Naive B cell (primary cell): Measurements from ENCODE around the gene RPS6KA3. TPM values are rescaled to one million over a fixed set of nuclear protein-coding genes. Genes with fewer than 3 reads are reported as not detected.

ENCODE experiments used
- ATAC-seq, 2 donors: fragments of 150-1000 bp; cut with Tn5 transposase; 2 replicates each; pipeline ENCODE4 v1.10.0; 2021; ENCODE audit warnings: low read depth in 2 of 2, mild to moderate bottlenecking in 2 of 2, moderate library complexity in 2 of 2
- DNase-seq: peaks from one replicate; pipeline ENCODE4 v3.0.0; 2022
- H3K27ac Mint-ChIP-seq, 6 donors: one replicate each; pipeline ENCODE4 v1.8.0; 2020 to 2022; ENCODE audit warnings: mild to moderate bottlenecking in 6 of 6, mixed read lengths in 6 of 6, moderate library complexity in 5 of 6, inconsistent platforms in 2 of 6
- H3K27me3 Mint-ChIP-seq, 3 donors: one replicate each; pipeline ENCODE4 v1.8.0; 2021 to 2022; ENCODE audit warnings: mixed read lengths in 3 of 3, mild to moderate bottlenecking in 1 of 3
- H3K36me3 Mint-ChIP-seq, 2 donors: one replicate each; pipeline ENCODE4 v1.8.0; 2020 to 2022; ENCODE audit warnings: mixed read lengths in 2 of 2, inconsistent platforms in 1 of 2, mild to moderate bottlenecking in 1 of 2
- H3K4me1 Mint-ChIP-seq, 3 donors: one replicate each; pipeline ENCODE4 v1.8.0; 2020 to 2022; ENCODE audit warnings: mixed read lengths in 3 of 3, inconsistent platforms in 1 of 3, mild to moderate bottlenecking in 1 of 3, moderate library complexity in 1 of 3
- H3K4me3 Mint-ChIP-seq, 8 donors: one replicate each; pipeline ENCODE4 v1.8.0; 2020 to 2022; ENCODE audit warnings: mild to moderate bottlenecking in 8 of 8, mixed read lengths in 8 of 8, moderate library complexity in 8 of 8, inconsistent platforms in 2 of 8
- H3K9me3 Mint-ChIP-seq, 7 donors: one replicate each; pipeline ENCODE4 v1.8.0; 2020 to 2022; ENCODE audit warnings: mixed read lengths in 7 of 7, mild to moderate bottlenecking in 5 of 7, inconsistent platforms in 2 of 7, moderate library complexity in 1 of 7
- polyA plus RNA-seq, 6 donors: library from polyadenylated mRNA; unstranded; fragments of 300-500 nt; fragmentation: Illumina TruSeq; gene quantifications; one replicate each; pipeline ENCODE4 v1.2.3, GENCODE V29; 2021; ENCODE audit warnings: low read depth in 6 of 6

The RPS6KA3 gene
- polyA plus RNA-seq, 6 donors from 2014 or later = 12.2 to 36.8 (median 25.3) TPM

DNA sequence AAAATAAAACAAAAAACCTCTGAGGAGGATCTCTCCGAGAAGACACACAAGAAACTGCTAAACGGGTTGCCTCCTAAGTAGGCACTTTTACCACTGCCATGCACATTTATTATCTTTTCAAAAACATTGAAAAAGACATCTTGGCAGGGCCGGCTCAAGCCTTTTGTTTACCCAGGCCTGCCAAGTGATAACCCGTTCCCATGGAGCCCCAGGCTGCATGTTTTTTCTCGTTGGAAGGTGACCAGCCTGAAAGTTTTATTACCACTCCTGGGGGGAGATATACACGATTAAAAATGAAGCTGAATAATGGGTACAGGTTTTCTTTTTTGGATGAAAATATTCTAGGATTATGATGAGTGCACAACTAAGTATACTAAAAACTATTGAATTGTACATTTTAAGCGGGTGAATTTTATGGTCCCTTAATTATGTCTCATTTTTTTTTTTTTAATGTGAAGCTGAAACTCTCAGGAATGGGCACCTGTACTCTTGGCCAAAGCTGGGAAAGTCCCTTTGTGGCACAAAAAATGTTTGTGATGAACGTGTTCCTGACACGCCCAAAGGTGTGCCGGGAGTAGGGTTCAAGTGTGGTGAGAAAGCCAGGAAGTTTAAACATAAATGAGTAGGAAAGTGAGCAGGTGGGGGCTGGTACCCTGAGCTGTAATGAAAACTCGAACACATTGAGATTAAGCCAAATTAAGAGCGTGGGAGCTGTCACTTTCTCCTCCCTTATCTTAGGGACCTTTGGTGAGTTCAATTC, 148.5 kb downstream of the RPS6KA3 start:
- Mint-ChIP-seq H3K4me1 (peaks cover 0 to 3% (median 3%) of the 10 kb centered on the region in 3 donors), H3K27me3 (peaks cover 14 to 25% (median 24%) of the 10 kb centered on the region in 3 donors), H3K9me3 (no peaks in the 10 kb centered on the region), H3K4me3 (peak overlapping the region in 1 of 8 donors; percentile 16), H3K36me3 (peaks cover 0 to 4% of the 10 kb centered on the region in 2 donors), H3K27ac (no peak overlapping the region)
- DNase-seq (no peak), ATAC-seq (no peak)

DNA sequence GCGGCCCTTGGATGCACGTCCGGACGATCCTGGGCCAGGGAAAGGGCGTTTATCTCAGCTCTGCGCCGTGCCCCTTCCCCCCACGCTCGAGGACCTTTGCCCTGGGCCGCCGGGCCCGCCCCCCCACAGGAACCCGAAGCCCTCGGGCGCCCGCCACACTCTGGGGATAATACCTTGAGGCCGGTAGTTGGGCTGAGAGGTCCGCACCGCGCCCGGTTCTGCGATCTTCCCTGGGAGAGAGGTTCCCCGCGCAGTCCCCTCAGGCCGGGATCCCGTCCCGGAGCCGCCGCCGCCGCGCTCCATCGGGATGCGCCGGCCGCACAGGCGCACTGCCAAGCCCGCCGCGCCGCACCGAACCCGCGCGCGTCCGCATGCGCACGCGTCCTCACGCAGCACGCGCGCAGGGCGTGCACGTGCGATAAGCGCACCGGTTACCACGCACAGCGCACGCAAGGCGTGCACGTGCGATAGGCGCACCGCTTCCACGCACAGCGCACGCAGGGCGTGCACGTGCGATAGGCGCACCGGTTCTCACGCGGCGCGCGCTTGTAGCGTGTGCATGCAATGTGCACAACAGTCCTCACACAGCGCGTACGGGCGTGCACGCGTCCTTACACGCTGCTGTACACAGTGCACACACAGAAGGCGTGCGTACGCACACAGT, 150.0 kb downstream of the RPS6KA3 start, which contains the start of gene MAP7D2:
Gene MAP7D2, minus strand, starts transcription at position 331 of the 664 bp plus-strand sequence. Its CDS starts 28 bp downstream, at position 303.
- Mint-ChIP-seq H3K27me3 (peaks cover 14 to 25% (median 24%) of the 10 kb centered on the region in 3 donors), H3K36me3 (peaks cover 0 to 4% of the 10 kb centered on the region in 2 donors), H3K9me3 (no peaks in the 10 kb centered on the region), H3K4me1 (peaks cover 0 to 3% (median 3%) of the 10 kb centered on the region in 3 donors), H3K4me3 (peak within 1 kb of the TSS in 7 of 8 donors; percentile 44 to 86 (median 63)), H3K27ac (peak within 1 kb of the TSS in 1 of 6 donors; percentile 74)
- DNase-seq (no peak), ATAC-seq (no peak)

DNA sequence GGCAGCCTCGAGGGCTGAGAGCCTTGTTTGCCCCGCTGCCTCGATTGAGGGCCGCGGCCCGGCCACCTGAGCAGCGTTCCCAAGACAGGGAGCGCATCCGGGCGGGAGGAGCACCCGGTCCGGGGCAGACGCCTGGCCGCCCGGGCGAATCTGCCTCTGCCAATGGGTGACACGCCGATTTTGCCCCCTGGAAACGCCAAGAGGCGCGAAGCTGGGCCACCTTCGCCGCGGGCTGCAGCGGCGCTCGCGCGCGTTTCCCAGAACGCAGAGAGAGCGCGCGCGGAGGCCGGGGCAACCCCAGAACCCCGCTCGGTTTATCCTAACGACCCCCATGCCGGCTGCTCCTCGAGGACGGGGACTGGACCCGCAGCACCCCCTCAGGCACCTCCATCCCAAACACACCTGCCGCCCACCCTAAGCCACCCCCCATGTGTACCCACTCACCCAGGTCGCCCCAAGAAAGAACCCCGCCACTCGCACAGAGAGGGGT, 150.6 kb downstream of the RPS6KA3 start:
- H3K4me1 Mint-ChIP-seq = peaks cover 0 to 3% (median 3%) of the 10 kb centered on the region in 3 donors
- no peak for DNase-seq
- peak overlapping the region in 6 of 8 donors; percentile 44 to 86 (median 64) for H3K4me3 Mint-ChIP-seq
- H3K27ac Mint-ChIP-seq = peak overlapping the region in 1 of 6 donors; percentile 74
- ATAC-seq = no peak
- H3K27me3 Mint-ChIP-seq = peaks cover 14 to 25% (median 24%) of the 10 kb centered on the region in 3 donors
- H3K36me3 Mint-ChIP-seq = peaks cover 0 to 4% of the 10 kb centered on the region in 2 donors
- no peaks in the 10 kb centered on the region for H3K9me3 Mint-ChIP-seq

DNA sequence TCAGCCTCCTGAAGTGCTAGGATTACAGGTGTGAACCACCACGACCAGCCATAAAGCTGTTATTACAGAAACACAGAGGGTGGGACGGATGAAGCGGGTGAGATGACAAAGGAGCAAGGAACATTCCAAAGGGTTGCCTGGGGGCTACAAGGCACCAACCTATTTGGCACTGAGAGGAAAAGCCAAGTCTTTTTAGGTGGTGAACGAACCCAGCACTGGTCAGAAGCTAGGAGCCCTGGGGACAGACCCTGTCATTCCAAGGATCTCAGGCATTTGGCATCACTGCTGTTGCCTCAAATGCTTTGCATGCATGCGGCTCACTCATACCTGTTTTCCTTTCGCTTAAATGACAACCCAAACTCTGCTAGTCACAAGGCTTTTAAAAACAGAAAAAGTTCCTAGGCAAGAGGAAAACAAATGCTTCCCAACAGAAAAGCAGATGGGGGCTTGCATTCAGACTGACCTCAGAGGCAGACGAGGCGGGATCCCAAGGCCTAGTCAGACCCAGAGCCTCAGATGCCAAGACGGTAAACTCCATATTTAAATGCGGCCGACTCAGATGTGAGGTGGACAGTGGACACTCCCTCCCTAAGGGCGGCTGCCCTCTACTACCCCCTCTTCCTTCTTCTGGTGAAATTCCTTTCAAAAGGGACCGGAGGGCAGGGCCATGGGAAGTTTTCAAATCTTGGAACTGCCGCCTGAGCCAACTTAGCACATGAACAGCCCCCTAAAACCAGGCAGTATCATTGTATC, 154.5 kb downstream of the RPS6KA3 start:
- H3K4me3 Mint-ChIP-seq = no peak overlapping the region
- H3K36me3 Mint-ChIP-seq = peaks cover 0 to 4% of the 10 kb centered on the region in 2 donors
- no peak for DNase-seq
- no peak overlapping the region for H3K27ac Mint-ChIP-seq
- no peaks in the 10 kb centered on the region for H3K9me3 Mint-ChIP-seq
- no peak for ATAC-seq
- H3K27me3 Mint-ChIP-seq = peaks cover 14 to 25% (median 24%) of the 10 kb centered on the region in 3 donors
- peaks cover 0 to 3% (median 0%) of the 10 kb centered on the region in 3 donors for H3K4me1 Mint-ChIP-seq

DNA sequence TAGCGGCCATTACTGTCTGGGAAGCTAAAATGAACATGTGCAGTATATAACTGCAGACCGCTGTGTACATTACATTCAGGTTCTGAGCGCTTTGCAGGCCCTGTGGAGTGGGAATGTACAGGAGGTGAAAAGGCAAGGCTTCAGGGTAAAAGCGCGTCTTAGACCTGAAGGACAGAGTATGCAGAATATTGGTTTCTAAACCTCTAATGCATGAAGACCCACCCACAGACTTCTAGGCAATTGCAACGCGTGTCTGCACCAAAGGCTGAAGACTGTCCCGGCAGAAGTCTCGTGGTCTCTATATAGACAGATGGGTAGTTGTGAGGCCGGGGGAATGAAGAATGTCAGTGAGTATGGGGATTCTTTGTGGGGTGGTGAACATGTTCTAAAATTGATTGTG, 155.4 kb downstream of the RPS6KA3 start:
- peaks cover 0 to 3% (median 0%) of the 10 kb centered on the region in 3 donors for H3K4me1 Mint-ChIP-seq
- ATAC-seq = no peak
- no peak overlapping the region for H3K4me3 Mint-ChIP-seq
- no peaks in the 10 kb centered on the region for H3K9me3 Mint-ChIP-seq
- H3K27me3 Mint-ChIP-seq = peaks cover 14 to 24% (median 23%) of the 10 kb centered on the region in 3 donors
- H3K27ac Mint-ChIP-seq = no peak overlapping the region
- DNase-seq = no peak
- H3K36me3 Mint-ChIP-seq = peaks cover 0 to 12% of the 10 kb centered on the region in 2 donors

DNA sequence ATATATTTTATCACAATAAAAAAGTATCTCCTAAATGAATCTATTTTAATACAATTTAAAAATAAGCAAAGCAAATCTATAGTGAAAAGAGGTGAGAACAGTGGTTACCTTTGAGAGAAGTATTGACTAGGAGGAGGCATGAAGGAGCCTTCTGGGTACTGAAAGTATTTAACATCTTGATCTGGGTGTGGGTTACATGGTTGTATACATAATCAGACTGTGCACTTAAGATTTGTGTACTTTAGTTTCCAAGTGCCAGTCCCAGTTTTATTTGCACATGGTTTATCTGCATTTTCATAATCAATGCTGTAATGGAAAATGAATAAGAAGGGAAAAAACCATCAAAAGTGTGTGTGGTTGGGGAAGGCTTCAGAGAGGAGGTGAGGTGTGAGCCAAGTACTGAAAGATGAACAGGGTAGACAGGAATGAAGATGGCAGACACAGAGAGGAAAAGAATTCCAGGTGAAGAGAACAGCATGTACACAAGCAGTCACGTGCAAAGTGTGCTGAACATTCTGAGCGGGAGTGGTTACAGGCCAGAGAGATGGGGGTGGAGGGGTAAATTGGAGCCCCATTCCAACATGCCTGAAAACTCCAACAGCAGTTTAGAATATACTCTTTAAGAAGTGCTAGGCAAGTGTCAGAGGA, 164.7 kb downstream of the RPS6KA3 start:
- H3K4me1 Mint-ChIP-seq = peaks cover 0 to 6% (median 0%) of the 10 kb centered on the region in 3 donors
- peaks cover 0 to 4% (median 0%) of the 10 kb centered on the region in 7 donors for H3K9me3 Mint-ChIP-seq
- no peak overlapping the region for H3K27ac Mint-ChIP-seq
- DNase-seq = no peak
- no peak for ATAC-seq
- no peak overlapping the region for H3K4me3 Mint-ChIP-seq
- peaks cover 8% of the 10 kb centered on the region in 2 donors for H3K36me3 Mint-ChIP-seq
- no peaks in the 10 kb centered on the region for H3K27me3 Mint-ChIP-seq

Other genes starting within 250 kb of the RPS6KA3 start
- under 1 TPM in 2 of 6 donors, not detected in 4; 0.17 to 0.21 TPM for gene MAP7D2, start 150.0 kb downstream of the RPS6KA3 start, polyA plus RNA-seq
- gene EIF1AX, start 125.1 kb downstream of the RPS6KA3 start, polyA plus RNA-seq = 10 to 100 TPM; 60.6 to 98.0 (median 79.8) TPM